Calu3 (cell line): ENCODE data around the gene EML6. TPM values are rescaled to one million over a fixed set of nuclear protein-coding genes. Genes with fewer than 3 reads are reported as not detected.

Source experiments
- BruUV-seq: library from RNA; stranded (reverse); fragments of 400-500 nt; replicated peaks from 2 replicates; lab custom pipeline; 2021; lab: Mats Ljungman, UMichigan
- CTCF ChIA-PET: fragments of 300-600 bp; sonication (Branson Sonifier 250); formaldehyde crosslinking; loops from one replicate; lab custom pipeline; 2022; ENCODE audit warnings: antibody characterized with exemption; lab: Charles Lee
- DNase-seq: peaks from one replicate; pipeline ENCODE4 v3.0.0; 2022
- H3K27ac Mint-ChIP-seq: one replicate; pipeline ENCODE4 v1.8.0; 2022; ENCODE audit warnings: mixed read lengths; ENCODE audit not compliant: unreplicated experiment
- H3K27me3 Mint-ChIP-seq: one replicate; pipeline ENCODE4 v1.8.0; 2022; ENCODE audit warnings: mixed read lengths; ENCODE audit not compliant: unreplicated experiment
- H3K36me3 Mint-ChIP-seq: one replicate; pipeline ENCODE4 v1.8.0; 2022; ENCODE audit warnings: mild to moderate bottlenecking, moderate library complexity, mixed read lengths; ENCODE audit not compliant: insufficient read depth, unreplicated experiment
- H3K4me1 Mint-ChIP-seq: one replicate; pipeline ENCODE4 v1.8.0; 2022; ENCODE audit warnings: mild to moderate bottlenecking, low read depth, mixed read lengths; ENCODE audit not compliant: unreplicated experiment
- H3K4me3 Mint-ChIP-seq: one replicate; pipeline ENCODE4 v1.8.0; 2022; ENCODE audit warnings: mild to moderate bottlenecking, low read depth, moderate library complexity, mixed read lengths; ENCODE audit not compliant: unreplicated experiment
- H3K9me3 Mint-ChIP-seq: one replicate; pipeline ENCODE4 v1.8.0; 2022; ENCODE audit warnings: low read depth, mixed read lengths; ENCODE audit not compliant: unreplicated experiment
- CTCF ChIP-seq: fragments of 200-600 bp; IDR thresholded peaks from one replicate; pipeline ENCODE4 v1.8.0; 2022; ENCODE audit warnings: antibody characterized with exemption; ENCODE audit not compliant: unreplicated experiment
- intact Hi-C: fragments of 100-400 bp; cut with micrococcal nuclease; formaldehyde crosslinking; loops from one replicate; pipeline ENCODE4 v1.10.0; 2022; ENCODE audit not compliant: unreplicated experiment
- total RNA-seq: library from RNA; stranded (reverse); gene quantifications from 2 replicates; pipeline ENCODE4 v1.2.3, GENCODE V29; 2022

EML6 gene
- total RNA-seq, 1 experiment from 2014 or later, result 0.45 TPM

GRCh38 chr2:54955358-54956110 lies 232.1 kb downstream of the EML6 start:
- no peaks in the 10 kb centered on the region for H3K27me3 Mint-ChIP-seq
- no peak overlapping the region for H3K4me3 Mint-ChIP-seq
- TF ChIP-seq CTCF, result no peak
- intact Hi-C loops, result no loop called here
- peaks cover 14% of the 10 kb centered on the region for H3K4me1 Mint-ChIP-seq
- no TSS peak for BruUV-seq
- H3K9me3 Mint-ChIP-seq, result no peaks in the 10 kb centered on the region
- H3K27ac Mint-ChIP-seq, result peak overlapping the region; percentile 8
- CTCF ChIA-PET, result interaction anchor here (0.7 kb wide), 1 partner anchor 56 kb away, joined by 4 read pairs; no protein-coding TSS in a partner anchor
- H3K36me3 Mint-ChIP-seq, result no peaks in the 10 kb centered on the region
- peak; percentile 12 for DNase-seq

DNA sequence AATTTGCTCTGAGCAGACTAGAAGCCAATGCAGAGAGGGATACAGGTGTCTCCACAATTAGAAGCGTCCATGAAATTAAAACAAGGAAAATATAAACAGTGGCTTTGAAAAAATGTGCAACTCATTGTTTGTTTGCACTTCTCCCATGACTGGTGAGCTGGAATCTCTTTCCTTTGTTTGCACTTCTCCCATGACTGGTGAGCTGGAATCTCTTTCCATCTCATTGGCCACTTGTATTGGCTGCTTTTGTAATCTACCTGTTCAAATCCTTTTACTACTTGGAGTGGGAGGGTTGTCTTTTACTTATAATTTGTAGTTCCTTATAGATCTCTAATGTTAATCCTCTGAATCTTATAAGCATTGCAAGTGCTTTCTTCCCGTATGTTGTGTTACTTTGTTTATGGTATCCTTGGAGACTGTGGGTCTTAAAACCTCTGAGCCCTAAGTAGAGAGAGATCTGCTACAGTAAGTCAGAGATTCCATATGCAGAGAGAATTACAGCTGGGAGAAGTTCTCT lies 232.7 kb downstream of the EML6 start:
- CTCF ChIA-PET, result interaction anchor here (0.7 kb wide), 1 partner anchor 57 kb away, joined by 4 read pairs; no protein-coding TSS in a partner anchor
- BruUV-seq, result no TSS peak
- Mint-ChIP-seq H3K4me3 (no peak overlapping the region), H3K9me3 (no peaks in the 10 kb centered on the region), H3K27me3 (no peaks in the 10 kb centered on the region), H3K36me3 (no peaks in the 10 kb centered on the region), H3K4me1 (peaks cover 14% of the 10 kb centered on the region), H3K27ac (peak overlapping the region; percentile 28)
- intact Hi-C loops, result no loop called here
- no peak for TF ChIP-seq CTCF
- no peak for DNase-seq

DNA sequence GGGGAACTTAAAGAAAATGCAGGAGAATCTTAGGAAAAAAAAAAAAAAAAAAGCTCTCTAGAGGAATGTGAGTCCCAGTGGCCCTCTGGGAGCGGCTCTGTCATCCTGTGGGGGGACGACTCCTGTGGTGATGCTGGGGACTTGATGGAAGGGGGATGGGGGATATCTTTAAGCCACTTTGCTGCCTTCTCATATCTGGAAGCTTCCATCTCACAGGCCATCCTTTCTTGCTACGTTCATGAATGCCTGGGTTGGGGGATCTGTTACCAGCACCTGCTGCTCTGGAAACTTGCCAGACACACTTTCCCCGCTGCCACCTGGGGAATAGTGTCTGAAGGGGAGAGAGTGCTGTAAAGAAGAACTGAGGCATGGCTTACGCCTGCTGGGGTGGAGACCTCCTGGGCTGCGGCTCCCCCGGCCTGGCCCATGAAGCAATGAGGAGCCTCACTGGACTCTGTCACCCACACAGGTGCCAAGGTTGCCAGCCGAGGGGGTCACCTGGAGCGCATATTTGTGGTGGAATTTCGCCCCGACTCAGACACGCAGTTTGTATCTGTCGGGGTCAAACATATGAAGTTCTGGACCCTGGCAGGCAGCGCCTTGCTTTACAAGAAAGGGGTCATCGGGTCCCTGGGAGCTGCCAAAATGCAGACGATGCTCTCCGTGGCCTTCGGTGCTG lies 234.0 kb downstream of the EML6 start:
- Mint-ChIP-seq H3K9me3 (no peaks in the 10 kb centered on the region), H3K4me3 (no peak overlapping the region), H3K27me3 (no peaks in the 10 kb centered on the region), H3K27ac (no peak overlapping the region), H3K4me1 (peaks cover 14% of the 10 kb centered on the region), H3K36me3 (peaks cover 2% of the 10 kb centered on the region)
- CTCF ChIA-PET, result interaction anchor here (0.7 to 0.8 kb wide), 2 partner anchors 33 to 46 kb away, joined by 8 to 10 read pairs; no protein-coding TSS in a partner anchor
- no TSS peak for BruUV-seq
- no peak for DNase-seq
- TF ChIP-seq CTCF, result no peak
- intact Hi-C loops, result no loop called here

DNA sequence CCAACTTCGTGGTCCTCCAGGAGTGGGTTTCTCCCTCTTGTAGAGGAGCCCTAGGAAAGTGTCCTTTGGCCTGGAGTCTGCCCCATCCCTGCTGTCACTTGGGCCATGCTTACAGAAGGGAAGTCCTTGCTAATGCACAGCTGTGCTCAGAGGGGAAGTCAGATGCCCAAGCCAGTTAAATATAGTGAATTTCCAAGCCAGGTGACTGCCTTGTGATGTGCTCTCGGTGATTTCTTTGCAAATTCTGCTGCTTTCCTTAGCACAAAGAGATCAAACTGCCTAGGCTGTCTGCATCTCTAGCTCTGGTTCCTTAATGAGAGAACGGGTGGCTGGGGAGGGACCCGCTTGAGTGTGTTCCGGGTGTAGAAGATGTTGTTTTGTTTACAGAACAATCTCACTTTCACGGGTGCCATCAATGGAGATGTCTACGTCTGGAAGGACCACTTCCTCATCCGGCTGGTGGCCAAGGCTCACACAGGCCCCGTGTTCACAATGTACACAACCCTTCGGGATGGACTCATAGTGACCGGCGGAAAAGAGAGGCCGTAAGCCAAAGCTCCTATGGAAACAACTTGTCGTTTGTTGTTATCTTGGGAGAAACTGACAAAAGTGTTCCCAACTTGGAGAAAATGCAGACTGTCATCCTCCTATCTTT lies 235.4 kb downstream of the EML6 start:
- peaks cover 5% of the 10 kb centered on the region for H3K36me3 Mint-ChIP-seq
- intact Hi-C loops, result no loop called here
- no peaks in the 10 kb centered on the region for H3K27me3 Mint-ChIP-seq
- TF ChIP-seq CTCF, result no peak
- no peak overlapping the region for H3K27ac Mint-ChIP-seq
- DNase-seq, result no peak
- no peaks in the 10 kb centered on the region for H3K9me3 Mint-ChIP-seq
- CTCF ChIA-PET, result no interaction called here
- peaks cover 14% of the 10 kb centered on the region for H3K4me1 Mint-ChIP-seq
- H3K4me3 Mint-ChIP-seq, result no peak overlapping the region
- no TSS peak for BruUV-seq
